ENCODE data around the gene SEC61A2.
A peak's percentile ranks its signal among the peaks of the same experiment; 100 is the strongest.
"Not testable (repeated sequence)": the region's sequence is repeated elsewhere in the genome, so short reads cannot be mapped to it uniquely, and the experiment has no call there.

The SEC61A2 gene

GRCh38 chr10:12129222-12130111, at the start of gene SEC61A2:
Gene SEC61A2 (plus strand): TSS chr10:12129677. CDS start chr10:12129788, 111 bp downstream.
- peak; percentile 97 for DNase-seq (ENCODE audit: low spot score)

- DNase-seq (ENCODE audit: low spot score): no peak
These were observed 48.0 kb upstream of the SEC61A2 start for GRCh38 chr10:12081470-12081869.

GRCh38 chr10:12081879-12082557, 47.5 kb upstream of the SEC61A2 start:
- no peak for DNase-seq (ENCODE audit: low spot score)

- DNase-seq (ENCODE audit: low spot score): no peak
These were observed 40.6 kb upstream of the SEC61A2 start for GRCh38 chr10:12088919-12089318.

GRCh38 chr10:12091421-12091820, 38.1 kb upstream of the SEC61A2 start:
- no peak for DNase-seq (ENCODE audit: low spot score)

GRCh38 chr10:12097361-12097760, 32.1 kb upstream of the SEC61A2 start:
- not testable (repeated sequence) for DNase-seq (ENCODE audit: low spot score)

- DNase-seq (ENCODE audit: low spot score): no peak
These were observed 31.7 kb upstream of the SEC61A2 start for GRCh38 chr10:12097791-12098190.

GRCh38 chr10:12098966-12099365, 30.5 kb upstream of the SEC61A2 start:
- no peak for DNase-seq (ENCODE audit: low spot score)

- no peak for DNase-seq (ENCODE audit: low spot score)
These were observed 25.7 kb upstream of the SEC61A2 start for GRCh38 chr10:12103802-12104201.

GRCh38 chr10:12107781-12108180, 21.7 kb upstream of the SEC61A2 start:
- DNase-seq (ENCODE audit: low spot score): no peak

GRCh38 chr10:12109286-12109685, 20.2 kb upstream of the SEC61A2 start:
- no peak for DNase-seq (ENCODE audit: low spot score)

- no peak for DNase-seq (ENCODE audit: low spot score)
These were observed 17.9 kb upstream of the SEC61A2 start for GRCh38 chr10:12111528-12111927.

GRCh38 chr10:12113627-12114026, 15.8 kb upstream of the SEC61A2 start:
- no peak for DNase-seq (ENCODE audit: low spot score)

GRCh38 chr10:12121673-12122072, 7.8 kb upstream of the SEC61A2 start:
- DNase-seq (ENCODE audit: low spot score): no peak

GRCh38 chr10:12130237-12130872, 878 bp downstream of the SEC61A2 start:
- DNase-seq (ENCODE audit: low spot score): peak; percentile 60

- DNase-seq (ENCODE audit: low spot score): no peak
These were observed 6.2 kb downstream of the SEC61A2 start for GRCh38 chr10:12135631-12136030.

GRCh38 chr10:12140038-12140437, 10.6 kb downstream of the SEC61A2 start:
- no peak for DNase-seq (ENCODE audit: low spot score)

- no peak for DNase-seq (ENCODE audit: low spot score)
These were observed 15.1 kb downstream of the SEC61A2 start for GRCh38 chr10:12144538-12144937.

- no peak for DNase-seq (ENCODE audit: low spot score)
These were observed 20.7 kb downstream of the SEC61A2 start for GRCh38 chr10:12150163-12150562.

GRCh38 chr10:12154516-12154915, 25.0 kb downstream of the SEC61A2 start:
- no peak for DNase-seq (ENCODE audit: low spot score)

GRCh38 chr10:12156367-12157123, 27.1 kb downstream of the SEC61A2 start:
- no peak for DNase-seq (ENCODE audit: low spot score)

- no peak for DNase-seq (ENCODE audit: low spot score)
These were observed 28.6 kb downstream of the SEC61A2 start for GRCh38 chr10:12158111-12158510.

Measured in ecto neural progenitor cell (in vitro differentiated cells).